ENCODE measurements around the gene TSEN54. TPM values are rescaled to one million over a fixed set of nuclear protein-coding genes. Genes with fewer than 3 reads are reported as not detected.

TSEN54 gene
- total RNA-seq, 4 donors from 2014 or later = 15.4 to 31.2 (median 17.8) TPM

Small RNA genes within 50 kb of the gene (microRNA-seq; reads per million reads assigned to microRNA genes)
- 0 to 0.85 reads per million in 2 donors for gene MIR6785 (ENCODE audit: borderline replicate concordance in 2 of 2)

Other genes starting within 250 kb of the TSEN54 start
- gene MIF4GD, start 245.3 kb upstream of the TSEN54 start, total RNA-seq = 10 to 100 TPM; 50.5 to 96.1 (median 72.4) TPM
- gene SLC25A19, start 227.1 kb upstream of the TSEN54 start, total RNA-seq = 10 to 100 TPM in 3 of 4 donors, 1 to 10 TPM in 1; 6.1 to 18.7 (median 14.4) TPM
- gene GRB2, start 110.8 kb upstream of the TSEN54 start, total RNA-seq = 10 to 100 TPM; 41.7 to 88.5 (median 68.8) TPM
- 10 to 100 TPM; 56.5 to 85.5 (median 60.0) TPM for gene TMEM94, start 59.9 kb upstream of the TSEN54 start, total RNA-seq
- gene CASKIN2, start 991 bp upstream of the TSEN54 start, total RNA-seq = 10 to 100 TPM; 11.3 to 24.1 (median 16.8) TPM
- gene LLGL2, start 9.2 kb downstream of the TSEN54 start, total RNA-seq = 1 to 10 TPM in 3 of 4 donors, under 1 TPM in 1; 0.78 to 7.1 (median 1.4) TPM
- gene MYO15B, start 71.3 kb downstream of the TSEN54 start, total RNA-seq = 10 to 100 TPM in 2 of 4 donors, 1 to 10 TPM in 2; 4.5 to 34.6 (median 14.3) TPM
- gene SMIM5, start 116.9 kb downstream of the TSEN54 start, total RNA-seq = under 1 TPM in 1 of 4 donors, not detected in 3; 0.22 TPM
- 10 to 100 TPM in 1 of 4 donors, 1 to 10 TPM in 3; 5.3 to 17.5 (median 7.4) TPM for gene RECQL5, start 150.6 kb downstream of the TSEN54 start, total RNA-seq
- gene SAP30BP, start 150.8 kb downstream of the TSEN54 start, total RNA-seq = 10 to 100 TPM; 42.0 to 64.0 (median 50.1) TPM
- 10 to 100 TPM in 1 of 4 donors, 1 to 10 TPM in 3; 3.6 to 20.2 (median 6.3) TPM for gene ITGB4, start 204.9 kb downstream of the TSEN54 start, total RNA-seq
- gene GALK1, start 248.7 kb downstream of the TSEN54 start, total RNA-seq = 10 to 100 TPM in 2 of 4 donors, 1 to 10 TPM in 2; 8.7 to 18.3 (median 11.0) TPM

Measured in gastrocnemius medialis (tissue), 4 donors.